ENCODE data around the gene CARNS1.
A peak's percentile ranks its signal among the peaks of the same experiment; 100 is the strongest.

Gene CARNS1

DNA sequence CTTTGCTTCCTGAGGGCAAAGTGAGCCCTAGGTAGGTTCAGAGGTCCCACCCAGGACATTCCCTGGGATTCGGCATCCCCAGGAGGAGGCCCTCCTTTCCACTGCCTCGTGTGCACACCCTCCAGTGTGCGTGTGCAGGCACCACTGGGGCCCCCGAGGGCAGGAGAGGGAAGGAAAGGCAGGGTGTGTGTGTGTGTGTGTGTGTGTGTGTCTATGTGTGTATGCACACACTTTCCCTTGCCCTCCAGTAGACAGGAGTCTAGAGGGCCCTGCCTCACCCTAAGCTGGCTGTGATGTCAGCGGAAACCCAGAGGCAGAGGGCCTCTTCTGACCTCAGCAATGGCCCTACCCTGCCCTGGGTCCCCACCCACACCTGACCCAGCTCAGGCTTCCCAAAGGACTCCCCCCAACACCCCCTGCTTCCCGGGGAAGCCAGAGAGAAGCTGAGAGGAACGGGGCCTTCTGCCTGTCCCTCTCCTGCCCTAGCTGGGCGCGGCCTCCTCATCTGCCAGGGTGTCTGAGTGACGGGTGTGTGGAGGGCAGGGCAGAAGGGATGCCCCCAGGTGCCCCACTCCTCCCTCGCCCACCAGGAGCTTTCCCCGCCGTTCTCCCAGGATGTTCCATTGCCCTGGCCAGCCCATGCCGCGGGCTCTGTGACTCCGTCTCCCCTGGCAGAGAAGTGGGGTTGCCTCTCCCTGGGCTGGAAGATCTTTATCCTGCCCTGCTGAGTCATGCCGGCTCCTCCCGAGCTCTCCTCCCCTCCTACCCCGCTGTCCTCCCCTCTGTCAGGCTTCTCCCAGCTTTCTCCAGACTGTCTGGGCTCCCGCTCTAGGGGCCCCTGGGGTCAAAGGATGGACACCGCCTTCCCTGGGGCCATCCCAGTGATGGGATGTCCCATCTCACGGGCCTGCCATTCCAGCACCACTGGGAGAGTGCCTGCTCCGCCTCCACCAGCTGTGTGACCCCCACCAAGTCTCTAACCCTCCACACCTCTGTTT is 36.1 kb upstream of the CARNS1 start:
- TF ChIP-seq ZFP3 (CRISPR knock-in tag; IDR thresholded peaks at IDR 0.05): no peak
- ATAC-seq: peak; percentile 65

DNA sequence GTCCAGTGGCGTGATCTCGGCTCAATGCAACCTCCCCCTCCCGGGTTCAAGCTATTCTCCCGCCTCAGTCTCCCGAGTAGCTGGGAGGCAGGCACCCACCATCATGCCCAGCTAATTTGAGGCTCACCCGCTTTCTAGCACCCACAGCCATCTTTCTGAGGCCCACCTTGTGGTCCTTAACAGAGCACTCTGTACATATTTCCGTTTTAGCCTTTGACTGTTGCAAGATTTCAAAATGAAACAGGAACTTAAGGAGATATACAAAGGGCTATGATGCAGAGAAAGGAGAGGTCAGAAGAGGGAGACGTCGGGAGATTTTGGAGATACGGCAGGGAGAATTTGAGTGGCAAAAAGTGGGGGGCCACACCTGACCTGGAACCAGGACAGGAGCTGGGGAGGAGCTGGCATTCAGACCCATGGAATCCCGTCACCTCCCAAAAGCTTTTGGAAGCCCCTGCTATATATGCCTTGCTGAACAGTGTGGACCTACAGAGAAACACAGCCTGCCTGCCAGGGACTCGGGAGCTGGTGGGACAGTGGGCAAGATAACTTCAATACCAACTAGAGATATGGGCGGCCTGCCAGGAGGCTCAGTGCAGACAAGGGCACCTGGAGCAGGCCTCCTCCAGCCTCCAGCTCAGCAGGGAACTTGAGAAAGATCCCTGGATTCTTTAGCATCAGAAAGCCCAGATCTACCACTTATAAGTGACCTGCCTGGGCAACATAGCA is 34.1 kb upstream of the CARNS1 start:
- no peak for TF ChIP-seq OSR1 (CRISPR knock-in tag; IDR thresholded peaks at IDR 0.05)
- TF ChIP-seq CSDC2 (CRISPR knock-in tag; IDR thresholded peaks at IDR 0.05): no peak
- TF ChIP-seq ARNTL (CRISPR knock-in tag; IDR thresholded peaks at IDR 0.05; ENCODE audit: borderline replicate concordance, low read depth): no peak
- TF ChIP-seq TOX (CRISPR knock-in tag; IDR thresholded peaks at IDR 0.05; ENCODE audit: borderline replicate concordance): no peak
- TF ChIP-seq, protein P1, sequence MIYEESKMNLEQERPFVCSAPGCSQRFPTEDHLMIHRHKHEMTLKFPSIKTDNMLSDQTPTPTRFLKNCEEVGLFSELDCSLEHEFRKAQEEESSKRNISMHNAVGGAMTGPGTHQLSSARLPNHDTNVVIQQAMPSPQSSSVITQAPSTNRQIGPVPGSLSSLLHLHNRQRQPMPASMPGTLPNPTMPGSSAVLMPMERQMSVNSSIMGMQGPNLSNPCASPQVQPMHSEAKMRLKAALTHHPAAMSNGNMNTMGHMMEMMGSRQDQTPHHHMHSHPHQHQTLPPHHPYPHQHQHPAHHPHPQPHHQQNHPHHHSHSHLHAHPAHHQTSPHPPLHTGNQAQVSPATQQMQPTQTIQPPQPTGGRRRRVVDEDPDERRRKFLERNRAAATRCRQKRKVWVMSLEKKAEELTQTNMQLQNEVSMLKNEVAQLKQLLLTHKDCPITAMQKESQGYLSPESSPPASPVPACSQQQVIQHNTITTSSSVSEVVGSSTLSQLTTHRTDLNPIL (CRISPR knock-in tag; IDR thresholded peaks at IDR 0.05; ENCODE audit: low read depth): no peak
- no peak for TF ChIP-seq RARB (CRISPR knock-in tag; IDR thresholded peaks at IDR 0.05)
- no peak for ATAC-seq

GRCh38 chr11:67382276-67383136 is 33.0 kb upstream of the CARNS1 start:
- peak; percentile 79 for ATAC-seq
- TF ChIP-seq ARNTL (CRISPR knock-in tag; IDR thresholded peaks at IDR 0.05; ENCODE audit: borderline replicate concordance, low read depth): no peak
- no peak for TF ChIP-seq ZNF8 (CRISPR knock-in tag; IDR thresholded peaks at IDR 0.05)
- TF ChIP-seq CSDC2 (CRISPR knock-in tag; IDR thresholded peaks at IDR 0.05): no peak
- TF ChIP-seq ZNF70 (CRISPR knock-in tag; IDR thresholded peaks at IDR 0.05): no peak
- TF ChIP-seq GLIS3 (CRISPR knock-in tag; IDR thresholded peaks at IDR 0.05): no peak
- no peak for TF ChIP-seq ZFP3 (CRISPR knock-in tag; IDR thresholded peaks at IDR 0.05)
- TF ChIP-seq, protein P1 (CRISPR knock-in tag; IDR thresholded peaks at IDR 0.05; ENCODE audit: low read depth): no peak
- TF ChIP-seq OSR1 (CRISPR knock-in tag; IDR thresholded peaks at IDR 0.05): no peak
- TF ChIP-seq ESRRG (CRISPR knock-in tag; IDR thresholded peaks at IDR 0.05): no peak
- TF ChIP-seq PPARA (CRISPR knock-in tag; IDR thresholded peaks at IDR 0.05; ENCODE audit: borderline replicate concordance): no peak
- TF ChIP-seq ZFP30 (CRISPR knock-in tag; IDR thresholded peaks at IDR 0.05): no peak
- no peak for TF ChIP-seq RARB (CRISPR knock-in tag; IDR thresholded peaks at IDR 0.05)
- TF ChIP-seq, protein P2, sequence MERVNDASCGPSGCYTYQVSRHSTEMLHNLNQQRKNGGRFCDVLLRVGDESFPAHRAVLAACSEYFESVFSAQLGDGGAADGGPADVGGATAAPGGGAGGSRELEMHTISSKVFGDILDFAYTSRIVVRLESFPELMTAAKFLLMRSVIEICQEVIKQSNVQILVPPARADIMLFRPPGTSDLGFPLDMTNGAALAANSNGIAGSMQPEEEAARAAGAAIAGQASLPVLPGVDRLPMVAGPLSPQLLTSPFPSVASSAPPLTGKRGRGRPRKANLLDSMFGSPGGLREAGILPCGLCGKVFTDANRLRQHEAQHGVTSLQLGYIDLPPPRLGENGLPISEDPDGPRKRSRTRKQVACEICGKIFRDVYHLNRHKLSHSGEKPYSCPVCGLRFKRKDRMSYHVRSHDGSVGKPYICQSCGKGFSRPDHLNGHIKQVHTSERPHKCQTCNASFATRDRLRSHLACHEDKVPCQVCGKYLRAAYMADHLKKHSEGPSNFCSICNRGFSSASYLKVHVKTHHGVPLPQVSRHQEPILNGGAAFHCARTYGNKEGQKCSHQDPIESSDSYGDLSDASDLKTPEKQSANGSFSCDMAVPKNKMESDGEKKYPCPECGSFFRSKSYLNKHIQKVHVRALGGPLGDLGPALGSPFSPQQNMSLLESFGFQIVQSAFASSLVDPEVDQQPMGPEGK (CRISPR knock-in tag; IDR thresholded peaks at IDR 0.05; ENCODE audit: borderline replicate concordance): no peak
- TF ChIP-seq ZNF565 (CRISPR knock-in tag; conservative IDR thresholded peaks at IDR 0.05; ENCODE audit: low read depth): no peak
- TF ChIP-seq ISL1 (CRISPR knock-in tag; IDR thresholded peaks at IDR 0.05): no peak
- TF ChIP-seq BACH2 (CRISPR knock-in tag; IDR thresholded peaks at IDR 0.05; ENCODE audit: borderline replicate concordance): no peak
- no peak for TF ChIP-seq TSHZ2 (CRISPR knock-in tag; IDR thresholded peaks at IDR 0.05)

Measured in SK-N-SH treated with all-trans-retinoic acid at 6 μM for 48 hours (cell line).